Measurements from ENCODE around the gene PTPA.

- no peak for TF ChIP-seq ARID3A (IDR thresholded peaks at IDR 0.05; ENCODE audit: borderline replicate concordance, low read depth, low read length)
- no peak for TF ChIP-seq KLF1 (tag; IDR thresholded peaks at IDR 0.05)
- no peak for TF ChIP-seq SMARCB1 (IDR thresholded peaks at IDR 0.05; ENCODE audit: insufficient read length, low read depth)
- TF ChIP-seq HNRNPL (IDR thresholded peaks at IDR 0.05; ENCODE audit: low read depth, low read length): no peak
- TF ChIP-seq MAFK (IDR thresholded peaks at IDR 0.05; ENCODE audit: low read length): no peak
- no peak for TF ChIP-seq EZH2 (IDR thresholded peaks at IDR 0.05; ENCODE audit: borderline replicate concordance, low read depth, low read length)
- TF ChIP-seq CTCF (IDR thresholded peaks at IDR 0.05 in 2 of 3, conservative IDR thresholded peaks at IDR 0.05 in 1 of 3; ENCODE audit: insufficient read depth in 2 of 3, low read depth in 1 of 3, low read length in 3 of 3): no peak
- TF ChIP-seq SMC3 (conservative IDR thresholded peaks at IDR 0.05; ENCODE audit: insufficient read depth, low read depth, low read length): no peak
- TF ChIP-seq, protein P1, sequence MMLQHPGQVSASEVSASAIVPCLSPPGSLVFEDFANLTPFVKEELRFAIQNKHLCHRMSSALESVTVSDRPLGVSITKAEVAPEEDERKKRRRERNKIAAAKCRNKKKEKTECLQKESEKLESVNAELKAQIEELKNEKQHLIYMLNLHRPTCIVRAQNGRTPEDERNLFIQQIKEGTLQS (IDR thresholded peaks at IDR 0.05): no peak
- TF ChIP-seq, protein P1 (CRISPR knock-in tag; conservative IDR thresholded peaks at IDR 0.05): no peak
- TF ChIP-seq ZBTB17 (CRISPR knock-in tag; IDR thresholded peaks at IDR 0.05): no peak
- no peak for TF ChIP-seq SP2 (IDR thresholded peaks at IDR 0.05; ENCODE audit: extremely low read depth, low read depth, low read length, poor library complexity, severe bottlenecking)
- TF ChIP-seq POU5F1 (IDR thresholded peaks at IDR 0.05; ENCODE audit: borderline replicate concordance, low read depth, low read length, partially characterized antibody): no peak
These were observed 9.1 kb upstream of the PTPA start for GRCh38 chr9:129102095-129102525.
